ENCODE results near the gene FBLN2.

DNA sequence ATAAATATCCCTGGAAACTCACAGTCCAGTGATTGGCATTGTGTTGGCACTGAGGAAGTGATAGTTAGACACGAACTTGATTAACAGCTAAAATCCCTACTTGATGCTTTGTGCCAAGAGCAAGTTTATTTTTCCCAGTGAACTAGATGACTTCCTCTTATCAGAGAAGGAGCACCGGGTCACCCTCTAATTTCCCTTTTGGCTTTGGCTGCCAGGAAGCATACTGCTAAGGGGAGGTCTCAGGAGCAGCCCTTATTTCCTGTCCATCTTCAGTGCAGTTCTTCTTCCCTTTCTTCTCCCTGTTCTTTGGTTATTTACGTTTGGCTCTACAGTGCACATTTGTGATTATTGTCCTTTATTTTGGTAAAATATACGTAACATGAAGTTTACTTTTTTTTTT lies 13.0 kb downstream of the FBLN2 start:
- TF ChIP-seq SIN3A (IDR thresholded peaks at IDR 0.05; ENCODE audit: borderline replicate concordance, low read depth, low read length) (no peak), CTCF (IDR thresholded peaks at IDR 0.05) (no peak)

All from SK-N-SH (cell line).